NCI-H1105 (cell line): ENCODE results near the gene DMD.

Experiments used
- DNase-seq: peaks from one replicate; lab custom pipeline; 2025; lab: John Stamatoyannopoulos, UW

DMD gene

GRCh38 chrX:31178064-31178768 is 2033.1 kb downstream of the DMD start:
- DNase-seq = no peak

- DNase-seq = no peak
Measured at GRCh38 chrX:31170792-31171191, 2040.6 kb downstream of the DMD start.

GRCh38 chrX:31168551-31168950 is 2042.8 kb downstream of the DMD start:
- no peak for DNase-seq

- no peak for DNase-seq
Measured at GRCh38 chrX:31166832-31167231, 2044.5 kb downstream of the DMD start.

- no peak for DNase-seq
Measured at GRCh38 chrX:31166416-31166815, 2044.9 kb downstream of the DMD start.

GRCh38 chrX:31165241-31166035 is 2045.9 kb downstream of the DMD start:
- no peak for DNase-seq

GRCh38 chrX:31154946-31155345 is 2056.4 kb downstream of the DMD start:
- DNase-seq = no peak

GRCh38 chrX:31153475-31154047 is 2057.8 kb downstream of the DMD start:
- no peak for DNase-seq

GRCh38 chrX:31147175-31147574 is 2064.2 kb downstream of the DMD start:
- no peak for DNase-seq

- DNase-seq = no peak
Measured at GRCh38 chrX:31139961-31140360, 2071.4 kb downstream of the DMD start.

- DNase-seq = no peak
Measured at GRCh38 chrX:31138124-31138523, 2073.2 kb downstream of the DMD start.

- DNase-seq = no peak
Measured at GRCh38 chrX:31136144-31136611, 2075.2 kb downstream of the DMD start.

- DNase-seq = no peak
Measured at GRCh38 chrX:31132821-31133241, 2078.5 kb downstream of the DMD start.

- no peak for DNase-seq
Measured at GRCh38 chrX:31130457-31131220, 2080.7 kb downstream of the DMD start.

GRCh38 chrX:31128855-31129254 is 2082.5 kb downstream of the DMD start:
- DNase-seq = no peak

GRCh38 chrX:31127716-31128115 is 2083.6 kb downstream of the DMD start:
- DNase-seq = no peak

GRCh38 chrX:31126205-31126604 is 2085.1 kb downstream of the DMD start:
- DNase-seq = no peak

GRCh38 chrX:31124536-31124935 is 2086.8 kb downstream of the DMD start:
- DNase-seq = no peak

- no peak for DNase-seq
Measured at GRCh38 chrX:31123335-31123734, 2088.0 kb downstream of the DMD start.

- no peak for DNase-seq
Measured at GRCh38 chrX:31117266-31117665, 2094.1 kb downstream of the DMD start.

GRCh38 chrX:31115398-31115797 is 2096.0 kb downstream of the DMD start:
- DNase-seq = no peak

- DNase-seq = no peak
Measured at GRCh38 chrX:31114858-31115257, 2096.5 kb downstream of the DMD start.
